Gastrocnemius medialis (tissue), 4 donors: ENCODE results near the gene PRR18. TPM values are rescaled to one million over a fixed set of nuclear protein-coding genes. Genes with fewer than 3 reads are reported as not detected.

ENCODE experiments used
- ATAC-seq, 2 donors: fragments of 150-250 bp; one replicate each; pipeline ENCODE4 v1.9.1; 2016
- DNase-seq, 2 donors: peaks; one replicate each; pipeline ENCODE4 v3.0.0-alpha.2; 2019
- H3K27ac ChIP-seq, 4 donors: fragments of 200-600 bp; sonication (generic); 1 replicate in 1 of 4; 2 replicates in 3 of 4; pipeline ENCODE4 v1.5.1; 2016 to 2018; ENCODE audit warnings: mild to moderate bottlenecking in 2 of 4, moderate library complexity in 1 of 4
- H3K27me3 ChIP-seq, 3 donors: fragments of 200-600 bp; sonication (generic) in 2 of 3; 1 replicate in 1 of 3; 2 replicates in 2 of 3; pipeline versions ENCODE4 v1.5.1 to v1.6.0; 2016 to 2019; ENCODE audit warnings: mild to moderate bottlenecking in 1 of 3, moderate library complexity in 1 of 3
- H3K36me3 ChIP-seq, 2 donors: fragments of 200-600 bp; sonication (generic) in 1 of 2; one replicate each; pipeline ENCODE4 v1.5.1; 2017 to 2018
- H3K4me1 ChIP-seq, 2 donors: fragments of 200-600 bp; sonication (generic) in 1 of 2; one replicate each; pipeline ENCODE4 v1.5.1; 2016 to 2017; ENCODE audit warnings: mild to moderate bottlenecking in 2 of 2
- H3K4me3 ChIP-seq, 4 donors: fragments of 200-600 bp; sonication (generic) in 3 of 4; 1 replicate in 1 of 4; 2 replicates in 3 of 4; pipeline ENCODE4 v1.5.1; 2016 to 2019; ENCODE audit warnings: mild to moderate bottlenecking in 2 of 4
- H3K9me3 ChIP-seq, 3 donors: fragments of 200-600 bp; sonication (generic) in 2 of 3; 1 replicate in 1 of 3; 2 replicates in 2 of 3; pipeline ENCODE4 v1.5.1; 2016 to 2019
- POLR2A ChIP-seq, 2 donors: fragments of 450-650 bp; IDR thresholded peaks; one replicate each; pipeline ENCODE4 v1.6.1; 2017; ENCODE audit warnings: antibody characterized with exemption in 2 of 2, mild to moderate bottlenecking in 2 of 2, moderate library complexity in 2 of 2
- in situ Hi-C, 4 donors: fragments of 200-750 bp; cut with MboI; loops; one replicate each; pipeline versions ENCODE4 v1.15.0 to v1.8.0; 2017; ENCODE audit warnings: low sequenced_read_pairs in 4 of 4
- intact Hi-C: fragments of 100-400 bp; cut with DNase I; formaldehyde crosslinking; loops from one replicate; pipeline ENCODE4 v1.15.1; 2023; ENCODE audit warnings: low total_unique reads
- total RNA-seq, 4 donors: library from RNA; depleted of rRNA; stranded (reverse); fragments of >200 nt; gene quantifications; one replicate each; pipeline versions ENCODE4 v1.1.0 to v1.2.3, GENCODE V29; 2016
- TF ChIP-seq, protein P1 (sequence below), 5 experiments: fragments of 450-650 bp in 3 of 5; fragments of 200-600 bp in 2 of 5; sonication (generic) in 2 of 5; IDR thresholded peaks in 4 of 5; conservative IDR thresholded peaks in 1 of 5; 1 replicate in 4 of 5; 2 replicates in 1 of 5; pipeline ENCODE4 v1.5.1; 2016 to 2019; ENCODE audit warnings: antibody characterized with exemption in 5 of 5, mild to moderate bottlenecking in 3 of 5, moderate library complexity in 3 of 5

Gene PRR18
- total RNA-seq, 4 donors from 2014 or later: not detected

GRCh38 chr6:166314454-166314853 lies 6.3 kb upstream of the PRR18 start:
- H3K9me3 ChIP-seq: no peaks in the 10 kb centered on the region
- in situ Hi-C loops: no loop called here
- intact Hi-C loops: no loop called here
- no peak overlapping the region for H3K27ac ChIP-seq
- H3K4me1 ChIP-seq: no peaks in the 10 kb centered on the region
- no peaks in the 10 kb centered on the region for H3K36me3 ChIP-seq
- TF ChIP-seq POLR2A (IDR thresholded peaks at IDR 0.05): no peak
- TF ChIP-seq, protein P1, sequence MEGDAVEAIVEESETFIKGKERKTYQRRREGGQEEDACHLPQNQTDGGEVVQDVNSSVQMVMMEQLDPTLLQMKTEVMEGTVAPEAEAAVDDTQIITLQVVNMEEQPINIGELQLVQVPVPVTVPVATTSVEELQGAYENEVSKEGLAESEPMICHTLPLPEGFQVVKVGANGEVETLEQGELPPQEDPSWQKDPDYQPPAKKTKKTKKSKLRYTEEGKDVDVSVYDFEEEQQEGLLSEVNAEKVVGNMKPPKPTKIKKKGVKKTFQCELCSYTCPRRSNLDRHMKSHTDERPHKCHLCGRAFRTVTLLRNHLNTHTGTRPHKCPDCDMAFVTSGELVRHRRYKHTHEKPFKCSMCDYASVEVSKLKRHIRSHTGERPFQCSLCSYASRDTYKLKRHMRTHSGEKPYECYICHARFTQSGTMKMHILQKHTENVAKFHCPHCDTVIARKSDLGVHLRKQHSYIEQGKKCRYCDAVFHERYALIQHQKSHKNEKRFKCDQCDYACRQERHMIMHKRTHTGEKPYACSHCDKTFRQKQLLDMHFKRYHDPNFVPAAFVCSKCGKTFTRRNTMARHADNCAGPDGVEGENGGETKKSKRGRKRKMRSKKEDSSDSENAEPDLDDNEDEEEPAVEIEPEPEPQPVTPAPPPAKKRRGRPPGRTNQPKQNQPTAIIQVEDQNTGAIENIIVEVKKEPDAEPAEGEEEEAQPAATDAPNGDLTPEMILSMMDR (IDR thresholded peaks at IDR 0.05 in 4 of 5, conservative IDR thresholded peaks at IDR 0.05 in 1 of 5): no peak
- peaks cover under 1 to 5% (median under 1%) of the 10 kb centered on the region in 3 donors for H3K27me3 ChIP-seq
- no peak overlapping the region for H3K4me3 ChIP-seq
- no peak for ATAC-seq
- DNase-seq: no peak

DNA sequence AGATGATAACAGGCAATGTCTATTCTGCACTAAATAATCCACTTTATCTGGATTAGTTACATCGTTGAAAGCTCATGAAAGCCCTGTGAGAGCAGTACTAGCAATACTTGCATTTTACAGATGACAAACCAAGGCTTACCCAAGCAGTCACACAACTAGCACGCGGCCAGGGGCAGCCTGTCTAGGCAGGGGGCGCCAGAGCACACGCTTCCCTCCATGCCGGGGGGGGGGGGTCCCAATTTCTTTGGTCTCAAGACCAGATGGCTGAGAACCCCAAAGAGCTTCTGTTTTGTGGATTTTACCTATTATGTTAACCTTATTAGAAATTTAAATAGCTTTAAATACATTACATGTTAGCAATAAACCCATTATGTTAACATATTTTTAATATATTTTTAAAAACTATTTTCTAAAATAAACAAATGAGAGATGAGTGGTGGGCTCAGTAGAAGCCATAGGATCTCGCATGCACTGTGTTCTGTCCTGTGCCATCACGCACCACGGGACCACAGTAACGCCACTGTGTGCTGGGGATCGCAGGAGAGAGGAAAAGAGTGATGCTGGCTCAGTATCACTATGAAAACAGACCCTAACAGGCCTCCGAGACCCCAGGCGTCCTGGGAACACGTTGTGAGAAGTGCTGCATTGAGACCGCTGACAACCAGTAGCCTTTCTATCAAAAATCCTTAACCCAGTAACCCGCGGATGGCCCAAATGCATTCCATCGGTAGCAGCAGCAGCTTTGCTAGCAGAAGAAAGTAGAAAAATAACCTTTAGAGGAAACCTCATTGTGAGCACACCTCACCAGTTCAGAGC lies 5.3 kb upstream of the PRR18 start:
- H3K27ac ChIP-seq: no peak overlapping the region
- ATAC-seq: no peak
- H3K9me3 ChIP-seq: no peaks in the 10 kb centered on the region
- DNase-seq: no peak
- intact Hi-C loops: loop anchor here (1.0 kb wide), 1 partner anchor 87 kb away; no protein-coding TSS in a partner anchor
- no peak overlapping the region for H3K4me3 ChIP-seq
- TF ChIP-seq, protein P1 (IDR thresholded peaks at IDR 0.05 in 4 of 5, conservative IDR thresholded peaks at IDR 0.05 in 1 of 5): peak; percentile 44 to 72 (median 53)
- TF ChIP-seq POLR2A (IDR thresholded peaks at IDR 0.05): no peak
- peaks cover 9 to 15% (median 11%) of the 10 kb centered on the region in 3 donors for H3K27me3 ChIP-seq
- in situ Hi-C loops: no loop called here
- no peaks in the 10 kb centered on the region for H3K4me1 ChIP-seq
- no peaks in the 10 kb centered on the region for H3K36me3 ChIP-seq

DNA sequence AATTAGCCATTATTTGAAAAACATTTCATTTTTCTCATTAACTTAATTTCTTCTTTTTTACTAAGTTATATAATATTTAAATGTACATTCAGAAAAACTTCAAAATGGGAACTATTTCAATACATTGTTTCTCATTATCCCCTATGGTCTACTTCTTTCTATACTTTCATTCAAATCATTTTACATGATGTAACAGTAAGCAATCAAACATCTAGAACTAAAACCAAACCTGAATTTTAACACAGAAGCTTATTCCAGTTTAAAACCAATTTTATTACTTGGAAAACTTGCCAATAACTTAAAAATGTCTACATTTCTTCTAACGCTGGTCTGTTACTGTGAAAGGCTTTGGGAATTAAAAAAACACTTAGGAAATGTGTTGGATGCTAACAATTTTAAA lies 4.6 kb upstream of the PRR18 start:
- no peak for ATAC-seq
- no peak for DNase-seq
- TF ChIP-seq POLR2A (IDR thresholded peaks at IDR 0.05): no peak
- TF ChIP-seq, protein P1 (IDR thresholded peaks at IDR 0.05 in 4 of 5, conservative IDR thresholded peaks at IDR 0.05 in 1 of 5): no peak
- H3K9me3 ChIP-seq: no peaks in the 10 kb centered on the region
- H3K36me3 ChIP-seq: no peaks in the 10 kb centered on the region
- no peak overlapping the region for H3K27ac ChIP-seq
- intact Hi-C loops (loop anchor here (1.0 kb wide), 1 partner anchor 87 kb away; no protein-coding TSS in a partner anchor), in situ Hi-C loops (no loop called here)
- H3K4me1 ChIP-seq: peaks cover 0 to 3% of the 10 kb centered on the region in 2 donors
- no peak overlapping the region for H3K4me3 ChIP-seq
- H3K27me3 ChIP-seq: peaks cover 15 to 21% (median 15%) of the 10 kb centered on the region in 3 donors

DNA sequence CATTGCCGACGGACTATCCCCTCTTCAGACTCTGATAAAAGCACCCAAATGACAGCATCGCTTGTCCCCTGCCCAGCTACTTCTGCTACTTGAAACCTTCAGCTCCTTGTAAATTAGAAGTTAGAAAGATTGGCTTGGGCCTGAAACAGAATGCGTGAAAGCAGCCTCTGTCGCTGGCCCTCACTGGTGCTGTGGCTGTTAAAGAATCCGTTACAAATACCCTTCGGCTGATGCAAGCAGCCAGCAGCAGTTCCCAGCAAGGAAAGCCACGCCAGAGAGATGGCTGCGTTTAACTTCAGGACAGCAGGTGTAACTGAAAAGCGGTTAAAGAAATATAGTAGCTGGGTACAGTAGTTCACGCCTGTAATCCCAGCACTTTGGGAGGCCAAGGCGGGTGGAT lies 2.4 kb upstream of the PRR18 start:
- Histone ChIP-seq H3K4me1 (peaks cover 0 to 3% of the 10 kb centered on the region in 2 donors), H3K27ac (no peak overlapping the region), H3K9me3 (no peaks in the 10 kb centered on the region), H3K4me3 (no peak overlapping the region), H3K36me3 (no peaks in the 10 kb centered on the region), H3K27me3 (peaks cover 29 to 37% (median 29%) of the 10 kb centered on the region in 3 donors)
- in situ Hi-C loops: no loop called here
- DNase-seq (no peak), ATAC-seq (no peak)
- intact Hi-C loops: no loop called here
- no peak for TF ChIP-seq POLR2A (IDR thresholded peaks at IDR 0.05)

DNA sequence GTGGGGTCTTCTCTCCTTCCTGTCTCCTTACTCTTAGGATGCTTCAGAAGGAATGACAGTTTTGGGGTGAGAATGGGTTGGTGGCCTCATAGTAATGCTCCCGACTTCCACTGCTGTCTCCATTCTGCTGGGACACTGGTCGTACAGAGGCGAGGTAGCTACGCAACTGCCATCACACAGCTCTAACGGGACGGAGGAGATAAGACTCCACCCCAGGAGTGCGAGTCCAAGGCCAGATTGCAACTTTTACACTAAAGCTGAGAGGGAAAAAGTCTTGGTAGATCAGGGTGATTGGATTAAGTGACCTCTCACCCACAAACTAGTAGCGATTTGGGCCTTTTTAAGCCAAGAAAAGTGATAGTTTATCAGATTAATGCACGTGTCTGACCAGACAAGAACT lies 1.8 kb upstream of the PRR18 start:
- in situ Hi-C loops: no loop called here
- H3K27me3 ChIP-seq: peaks cover 31 to 39% (median 32%) of the 10 kb centered on the region in 3 donors
- intact Hi-C loops: no loop called here

More for the DNA sequence above, 1.8 kb upstream of the PRR18 start:
- H3K36me3 ChIP-seq: no peaks in the 10 kb centered on the region
- H3K9me3 ChIP-seq: no peaks in the 10 kb centered on the region
- H3K4me3 ChIP-seq: no peak overlapping the region
- TF ChIP-seq, protein P1 (IDR thresholded peaks at IDR 0.05 in 4 of 5, conservative IDR thresholded peaks at IDR 0.05 in 1 of 5): no peak
- TF ChIP-seq POLR2A (IDR thresholded peaks at IDR 0.05): no peak
- ATAC-seq (no peak), DNase-seq (no peak)
- H3K27ac ChIP-seq: no peak overlapping the region
- H3K4me1 ChIP-seq: peaks cover 0 to 3% of the 10 kb centered on the region in 2 donors
